Thyroid gland (tissue), 4 donors: ENCODE results near the gene KDM4B. TPM values are rescaled to one million over a fixed set of nuclear protein-coding genes. Genes with fewer than 3 reads are reported as not detected.

ENCODE experiments used
- DNase-seq, 2 donors: peaks; one replicate each; pipeline ENCODE4 v3.0.0-alpha.2; 2019
- H3K27ac ChIP-seq, 3 donors: fragments of 200-600 bp; sonication (generic); 1 replicate in 2 of 3; 2 replicates in 1 of 3; pipeline ENCODE4 v1.5.1; 2016 to 2019; ENCODE audit warnings: mild to moderate bottlenecking in 1 of 3, moderate library complexity in 1 of 3
- H3K27me3 ChIP-seq: fragments of 200-600 bp; sonication (generic); one replicate; pipeline ENCODE4 v1.5.1; 2019
- H3K36me3 ChIP-seq, 2 donors: fragments of 200-600 bp; sonication (generic); one replicate each; pipeline ENCODE4 v1.5.1; 2016 to 2019
- H3K4me1 ChIP-seq, 2 donors: fragments of 200-600 bp; sonication (generic); one replicate each; pipeline ENCODE4 v1.5.1; 2017 to 2019
- H3K4me3 ChIP-seq, 3 donors: fragments of 200-600 bp; sonication (generic); replicated peaks in 1 of 3; 1 replicate in 2 of 3; 2 replicates in 1 of 3; pipeline ENCODE4 v1.5.1; 2016; ENCODE audit warnings: mild to moderate bottlenecking in 1 of 3
- H3K9me3 ChIP-seq: fragments of 200-600 bp; sonication (generic); one replicate; pipeline ENCODE4 v1.5.1; 2017
- POLR2A ChIP-seq, 2 donors: fragments of 450-650 bp; IDR thresholded peaks; one replicate each; pipeline ENCODE4 v1.6.1; 2017; ENCODE audit warnings: antibody characterized with exemption in 2 of 2, mild to moderate bottlenecking in 2 of 2, moderate library complexity in 1 of 2
- WGBS, 2 donors: methylation state at CpG; one replicate each; pipeline ENCODE4 v1.1.5; 2017; 5-methylcytosine and 5-hydroxymethylcytosine counted together
- intact Hi-C: fragments of 100-400 bp; cut with DNase I; formaldehyde crosslinking; loops from one replicate; pipeline ENCODE4 v1.15.1; 2023
- total RNA-seq, 4 donors: library from RNA; depleted of rRNA; stranded (reverse); fragments of >200 nt; gene quantifications; one replicate each; pipeline ENCODE4 v1.2.3, GENCODE V29; 2016
- TF ChIP-seq, protein P1 (sequence below), 6 experiments: fragments of 200-600 bp in 3 of 6; fragments of 450-650 bp in 3 of 6; sonication (generic) in 3 of 6; IDR thresholded peaks; one replicate each; pipeline ENCODE4 v1.5.1; 2016 to 2019; ENCODE audit warnings: antibody characterized with exemption in 6 of 6, mild to moderate bottlenecking in 2 of 6, inconsistent platforms in 1 of 6, moderate library complexity in 1 of 6

KDM4B gene
- total RNA-seq, 4 donors from 2014 or later, result 44.3 to 87.2 (median 75.8) TPM

- intact Hi-C loops, result no loop called here
- peaks cover 12% of the 10 kb centered on the region in 2 donors for H3K36me3 ChIP-seq
- peaks cover 41 to 47% of the 10 kb centered on the region in 2 donors for H3K4me1 ChIP-seq
- H3K27me3 ChIP-seq, result no peaks in the 10 kb centered on the region
- DNase-seq, result no peak
- TF ChIP-seq, protein P1, sequence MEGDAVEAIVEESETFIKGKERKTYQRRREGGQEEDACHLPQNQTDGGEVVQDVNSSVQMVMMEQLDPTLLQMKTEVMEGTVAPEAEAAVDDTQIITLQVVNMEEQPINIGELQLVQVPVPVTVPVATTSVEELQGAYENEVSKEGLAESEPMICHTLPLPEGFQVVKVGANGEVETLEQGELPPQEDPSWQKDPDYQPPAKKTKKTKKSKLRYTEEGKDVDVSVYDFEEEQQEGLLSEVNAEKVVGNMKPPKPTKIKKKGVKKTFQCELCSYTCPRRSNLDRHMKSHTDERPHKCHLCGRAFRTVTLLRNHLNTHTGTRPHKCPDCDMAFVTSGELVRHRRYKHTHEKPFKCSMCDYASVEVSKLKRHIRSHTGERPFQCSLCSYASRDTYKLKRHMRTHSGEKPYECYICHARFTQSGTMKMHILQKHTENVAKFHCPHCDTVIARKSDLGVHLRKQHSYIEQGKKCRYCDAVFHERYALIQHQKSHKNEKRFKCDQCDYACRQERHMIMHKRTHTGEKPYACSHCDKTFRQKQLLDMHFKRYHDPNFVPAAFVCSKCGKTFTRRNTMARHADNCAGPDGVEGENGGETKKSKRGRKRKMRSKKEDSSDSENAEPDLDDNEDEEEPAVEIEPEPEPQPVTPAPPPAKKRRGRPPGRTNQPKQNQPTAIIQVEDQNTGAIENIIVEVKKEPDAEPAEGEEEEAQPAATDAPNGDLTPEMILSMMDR (IDR thresholded peaks at IDR 0.05), result no peak
- no peak for TF ChIP-seq POLR2A (IDR thresholded peaks at IDR 0.05)
- 93 to 96% methylated on average over 20 to 21 of the region's 21 CpGs for whole genome bisulfite sequencing, 2 donors
- no peaks in the 10 kb centered on the region for H3K9me3 ChIP-seq
- peak overlapping the region; percentile 28 to 54 (median 43) for H3K27ac ChIP-seq
- no peak overlapping the region for H3K4me3 ChIP-seq
Measured at GRCh38 chr19:5020368-5020767, 51.5 kb downstream of the KDM4B start.

- Histone ChIP-seq H3K4me1 (peaks cover 48 to 53% of the 10 kb centered on the region in 2 donors), H3K27ac (peak overlapping the region; percentile 36 to 77 (median 63)), H3K9me3 (no peaks in the 10 kb centered on the region), H3K36me3 (peaks cover 12% of the 10 kb centered on the region in 2 donors), H3K4me3 (no peak overlapping the region), H3K27me3 (no peaks in the 10 kb centered on the region)
- TF ChIP-seq POLR2A (IDR thresholded peaks at IDR 0.05), result no peak
- TF ChIP-seq, protein P1 (IDR thresholded peaks at IDR 0.05), result no peak
- WGBS, 2 donors, result 56 to 63% methylated on average over 5 of the region's 5 CpGs
- intact Hi-C loops, result no loop called here
- DNase-seq, result peak; percentile 67 to 76
Measured at GRCh38 chr19:5021046-5021445, 52.1 kb downstream of the KDM4B start.

DNA sequence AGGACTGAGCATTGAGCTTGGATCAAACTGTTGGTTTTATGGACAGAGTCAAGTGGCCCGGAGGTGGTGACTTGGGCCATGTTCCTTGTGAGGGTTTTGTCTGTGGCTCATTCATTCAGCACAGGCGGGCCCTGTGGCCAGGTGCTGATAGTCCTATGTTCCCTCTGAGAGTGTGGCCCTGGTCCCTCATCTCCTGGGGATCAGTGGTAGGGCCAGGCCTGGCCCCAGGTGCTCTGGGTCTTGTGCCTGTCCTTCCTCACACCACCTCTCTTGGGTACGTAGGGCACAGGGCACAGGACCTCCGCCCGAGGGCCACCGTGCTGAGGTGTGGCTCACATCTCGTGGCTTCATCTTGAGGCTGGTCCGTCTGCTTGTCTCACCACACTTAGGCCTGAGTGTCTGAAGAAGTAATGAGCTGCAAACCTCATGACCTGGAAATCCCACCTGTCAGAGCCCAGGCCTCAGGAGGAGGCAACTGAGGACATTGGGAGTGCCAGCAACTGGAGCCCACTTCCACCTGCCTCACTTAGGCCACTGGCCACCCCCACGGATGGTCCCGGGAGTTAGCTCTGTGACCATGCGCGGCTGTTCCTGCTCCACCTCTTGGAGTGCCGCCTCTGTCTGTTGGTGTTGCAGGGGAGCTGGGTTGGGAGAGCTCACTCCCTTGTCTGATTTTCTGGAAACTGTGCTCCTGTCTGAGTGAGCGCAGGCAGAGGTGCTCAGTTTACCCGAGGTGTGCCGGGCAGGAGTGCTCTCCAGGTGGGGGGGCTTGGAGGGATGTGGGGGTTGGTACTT lies 53.4 kb downstream of the KDM4B start:
- H3K9me3 ChIP-seq, result no peaks in the 10 kb centered on the region
- intact Hi-C loops, result no loop called here
- peaks cover 1 to 4% of the 10 kb centered on the region in 2 donors for H3K36me3 ChIP-seq
- peak; percentile 44 to 59 for DNase-seq
- peaks cover 59 to 63% of the 10 kb centered on the region in 2 donors for H3K4me1 ChIP-seq
- H3K4me3 ChIP-seq, result no peak overlapping the region
- 80 to 88% methylated on average over 5 to 11 of the region's 16 CpGs for WGBS, 2 donors
- no peaks in the 10 kb centered on the region for H3K27me3 ChIP-seq
- TF ChIP-seq POLR2A (IDR thresholded peaks at IDR 0.05), result no peak
- TF ChIP-seq, protein P1 (IDR thresholded peaks at IDR 0.05), result no peak
- peak overlapping the region; percentile 63 to 88 (median 77) for H3K27ac ChIP-seq

DNA sequence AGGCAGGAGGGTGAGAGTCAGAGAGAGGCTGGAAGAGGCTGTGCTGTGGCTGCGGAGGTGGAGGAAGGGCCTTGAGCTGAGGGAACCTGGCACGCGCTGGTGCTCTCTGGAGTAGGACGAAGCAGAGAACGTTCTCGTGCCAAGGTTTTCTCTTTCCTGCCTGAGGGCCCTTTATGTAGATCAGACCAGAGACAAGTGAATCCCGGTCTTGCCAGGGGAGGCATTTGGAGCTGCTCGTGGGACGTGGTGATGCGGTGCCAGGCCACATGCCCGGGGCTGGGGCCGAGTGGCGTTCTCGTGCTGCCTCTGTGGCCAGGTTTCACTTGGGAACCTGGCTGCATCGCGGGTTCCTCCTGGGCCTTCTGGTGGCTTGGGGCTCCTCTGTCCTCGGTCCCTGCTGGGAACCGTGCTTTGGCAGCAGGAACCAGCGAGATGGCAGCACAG lies 54.2 kb downstream of the KDM4B start:
- peak; percentile 96 for DNase-seq
- peak overlapping the region; percentile 77 to 95 (median 88) for H3K27ac ChIP-seq
- no peaks in the 10 kb centered on the region for H3K27me3 ChIP-seq
- peaks cover 65 to 66% of the 10 kb centered on the region in 2 donors for H3K4me1 ChIP-seq
- 21 to 49% methylated on average over 11 to 13 of the region's 19 CpGs for WGBS, 2 donors
- H3K36me3 ChIP-seq, result peaks cover 0 to 4% of the 10 kb centered on the region in 2 donors
- TF ChIP-seq POLR2A (IDR thresholded peaks at IDR 0.05), result peak in 1 of 2 donors; percentile 53
- TF ChIP-seq, protein P1 (IDR thresholded peaks at IDR 0.05), result peak in 1 of 6 experiments; percentile 7
- intact Hi-C loops, result no loop called here
- no peak overlapping the region for H3K4me3 ChIP-seq
- no peaks in the 10 kb centered on the region for H3K9me3 ChIP-seq

DNA sequence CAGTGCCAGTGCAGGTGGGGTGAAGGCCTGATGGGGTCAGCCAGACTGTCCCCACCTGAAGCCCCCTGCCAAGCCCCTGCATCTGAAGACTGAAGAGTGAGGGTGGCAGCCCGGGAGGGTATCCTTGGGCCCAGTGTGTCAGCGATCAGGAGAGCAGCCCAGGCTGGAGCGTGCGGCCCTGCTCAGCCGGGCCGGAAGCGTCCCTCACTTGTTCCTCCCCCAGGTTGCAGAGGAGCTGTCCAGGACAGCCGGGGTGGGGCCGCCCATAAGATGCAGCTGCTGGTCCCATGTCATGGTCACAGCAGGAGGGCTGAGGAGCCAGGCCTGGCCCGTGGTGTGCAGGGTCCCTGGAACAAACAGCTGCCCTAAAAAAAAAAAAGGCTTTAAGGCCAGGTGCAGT lies 55.4 kb downstream of the KDM4B start:
- no peaks in the 10 kb centered on the region for H3K27me3 ChIP-seq
- WGBS, 2 donors, result 63 to 89% methylated on average over 3 to 10 of the region's 10 CpGs
- no peak for TF ChIP-seq POLR2A (IDR thresholded peaks at IDR 0.05)
- TF ChIP-seq, protein P1 (IDR thresholded peaks at IDR 0.05), result no peak
- no peaks in the 10 kb centered on the region for H3K9me3 ChIP-seq
- H3K4me3 ChIP-seq, result no peak overlapping the region
- no peaks in the 10 kb centered on the region for H3K36me3 ChIP-seq
- peaks cover 72 to 75% of the 10 kb centered on the region in 2 donors for H3K4me1 ChIP-seq
- peak overlapping the region; percentile 77 to 95 (median 88) for H3K27ac ChIP-seq
- DNase-seq, result no peak
- intact Hi-C loops, result no loop called here
